ENCODE measurements around the gene SP8.

Gene SP8

GRCh38 chr7:20788420-20788990, 1.8 kb upstream of the SP8 start:
- TF ChIP-seq, protein P1, sequence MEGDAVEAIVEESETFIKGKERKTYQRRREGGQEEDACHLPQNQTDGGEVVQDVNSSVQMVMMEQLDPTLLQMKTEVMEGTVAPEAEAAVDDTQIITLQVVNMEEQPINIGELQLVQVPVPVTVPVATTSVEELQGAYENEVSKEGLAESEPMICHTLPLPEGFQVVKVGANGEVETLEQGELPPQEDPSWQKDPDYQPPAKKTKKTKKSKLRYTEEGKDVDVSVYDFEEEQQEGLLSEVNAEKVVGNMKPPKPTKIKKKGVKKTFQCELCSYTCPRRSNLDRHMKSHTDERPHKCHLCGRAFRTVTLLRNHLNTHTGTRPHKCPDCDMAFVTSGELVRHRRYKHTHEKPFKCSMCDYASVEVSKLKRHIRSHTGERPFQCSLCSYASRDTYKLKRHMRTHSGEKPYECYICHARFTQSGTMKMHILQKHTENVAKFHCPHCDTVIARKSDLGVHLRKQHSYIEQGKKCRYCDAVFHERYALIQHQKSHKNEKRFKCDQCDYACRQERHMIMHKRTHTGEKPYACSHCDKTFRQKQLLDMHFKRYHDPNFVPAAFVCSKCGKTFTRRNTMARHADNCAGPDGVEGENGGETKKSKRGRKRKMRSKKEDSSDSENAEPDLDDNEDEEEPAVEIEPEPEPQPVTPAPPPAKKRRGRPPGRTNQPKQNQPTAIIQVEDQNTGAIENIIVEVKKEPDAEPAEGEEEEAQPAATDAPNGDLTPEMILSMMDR (conservative IDR thresholded peaks at IDR 0.05; ENCODE audit: low read depth, low read length), result no peak
- DNase-seq (ENCODE audit: low read depth), result no peak
- no peak overlapping the region for H3K4me3 ChIP-seq (ENCODE audit: low read depth, low read length)

GRCh38 chr7:20787660-20788419, 1.2 kb upstream of the SP8 start:
- no peak overlapping the region for H3K4me3 ChIP-seq (ENCODE audit: low read depth, low read length)
- TF ChIP-seq, protein P1 (conservative IDR thresholded peaks at IDR 0.05; ENCODE audit: low read depth, low read length), result no peak
- no peak for DNase-seq (ENCODE audit: low read depth)

GRCh38 chr7:20786421-20786778, 286 bp downstream of the SP8 start:
- no peak overlapping the region for H3K4me3 ChIP-seq (ENCODE audit: low read depth, low read length)
- TF ChIP-seq, protein P1 (conservative IDR thresholded peaks at IDR 0.05; ENCODE audit: low read depth, low read length), result no peak
- no peak for DNase-seq (ENCODE audit: low read depth)

- H3K4me3 ChIP-seq (ENCODE audit: low read depth, low read length), result no peak overlapping the region
- TF ChIP-seq, protein P1 (conservative IDR thresholded peaks at IDR 0.05; ENCODE audit: low read depth, low read length), result no peak
- peak; percentile 6 for DNase-seq (ENCODE audit: low read depth)
These were observed 655 bp downstream of the SP8 start for GRCh38 chr7:20786049-20786412.

- TF ChIP-seq, protein P1 (conservative IDR thresholded peaks at IDR 0.05; ENCODE audit: low read depth, low read length), result no peak
- H3K4me3 ChIP-seq (ENCODE audit: low read depth, low read length), result peak overlapping the region; percentile 4
- DNase-seq (ENCODE audit: low read depth), result no peak
These were observed 1.3 kb downstream of the SP8 start for GRCh38 chr7:20785157-20786048.

GRCh38 chr7:20784388-20785156, 2.1 kb downstream of the SP8 start:
- DNase-seq (ENCODE audit: low read depth), result no peak
- no peak overlapping the region for H3K4me3 ChIP-seq (ENCODE audit: low read depth, low read length)
- TF ChIP-seq, protein P1 (conservative IDR thresholded peaks at IDR 0.05; ENCODE audit: low read depth, low read length), result no peak

Measured in choroid plexus epithelial cell (primary cell).